ENCODE measurements around the gene MPZL3.

- no peak for TF ChIP-seq CTCF (IDR thresholded peaks at IDR 0.05)
- no peak for TF ChIP-seq MAX (IDR thresholded peaks at IDR 0.05; ENCODE audit: low read depth)
- TF ChIP-seq GABPA (IDR thresholded peaks at IDR 0.05; ENCODE audit: low read depth), result no peak
- TF ChIP-seq POLR2AphosphoS5 (IDR thresholded peaks at IDR 0.05; ENCODE audit: low read depth, low read length), result no peak
- no peak for TF ChIP-seq JUND (IDR thresholded peaks at IDR 0.05)
- TF ChIP-seq FOXJ3 (CRISPR knock-in tag; IDR thresholded peaks at IDR 0.05), result no peak
- no peak for TF ChIP-seq GATA2 (CRISPR knock-in tag; IDR thresholded peaks at IDR 0.05)
- no peak for TF ChIP-seq EP300 (IDR thresholded peaks at IDR 0.05; ENCODE audit: borderline replicate concordance in 1 of 2, low read depth in 1 of 2, low read length in 1 of 2)
- TF ChIP-seq REST (IDR thresholded peaks at IDR 0.05; ENCODE audit: low read depth, low read length), result no peak
- TF ChIP-seq EZH2phosphoT487 (IDR thresholded peaks at IDR 0.05; ENCODE audit: borderline replicate concordance, low read depth), result no peak
Measured at GRCh38 chr11:118200497-118200896, 51.7 kb downstream of the MPZL3 start.

All from SK-N-SH (cell line).